GM15510 (cell line): Measurements from ENCODE around the gene RPGRIP1L.

Experiments
- POLR2A ChIP-seq: IDR thresholded peaks from 3 replicates; pipeline ENCODE4 v1.6.1; 2011; ENCODE audit warnings: borderline replicate concordance; ENCODE audit not compliant: insufficient read length; ENCODE audit errors: extremely low read depth

The RPGRIP1L gene

DNA sequence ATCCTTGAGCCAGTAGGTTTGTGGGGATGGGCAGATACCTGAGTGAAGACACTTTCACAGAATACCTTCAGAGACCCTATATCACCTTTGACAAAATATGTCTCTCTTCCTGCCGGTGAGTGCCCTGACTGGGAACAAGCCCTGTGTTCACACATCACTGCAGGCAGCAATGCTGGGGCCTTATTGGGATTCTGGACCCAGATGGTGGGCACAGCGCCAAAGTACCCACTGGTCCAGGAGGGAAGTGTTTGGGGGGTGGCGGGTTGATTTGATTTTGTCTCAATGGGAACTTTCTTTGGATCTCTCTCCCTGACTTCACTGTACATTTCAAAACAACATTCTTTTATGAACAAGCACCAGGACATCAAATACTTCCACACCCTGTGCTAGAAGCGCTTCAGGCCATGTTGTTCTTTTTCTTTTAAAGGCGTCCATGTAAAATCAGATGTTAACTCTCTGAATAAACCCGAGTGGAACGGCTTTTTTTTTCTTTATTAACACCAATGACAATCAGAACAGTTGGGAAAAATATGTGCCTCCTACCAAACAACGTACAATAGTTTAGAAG is 138.3 kb downstream of the RPGRIP1L start:
- no peak for TF ChIP-seq POLR2A

DNA sequence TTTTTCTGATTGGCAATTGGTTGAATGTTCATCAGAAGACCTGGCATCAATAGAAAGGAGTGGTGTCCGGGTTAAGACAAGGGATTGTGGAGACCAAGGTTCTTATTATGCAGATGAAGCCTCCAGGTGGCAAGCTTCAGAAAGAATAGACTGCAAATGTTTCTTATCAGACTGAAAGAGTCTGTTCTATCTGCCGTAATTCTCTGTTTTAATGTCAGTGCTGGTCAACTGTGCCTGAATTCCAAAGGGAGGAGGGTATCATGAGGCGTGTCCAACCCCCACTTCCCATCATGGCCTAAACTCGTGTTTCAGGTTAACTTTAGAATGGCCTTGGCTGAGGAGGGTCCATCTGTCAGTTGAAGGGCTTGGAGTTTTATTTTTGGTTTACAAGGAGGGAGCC is 140.2 kb downstream of the RPGRIP1L start:
- no peak for TF ChIP-seq POLR2A

DNA sequence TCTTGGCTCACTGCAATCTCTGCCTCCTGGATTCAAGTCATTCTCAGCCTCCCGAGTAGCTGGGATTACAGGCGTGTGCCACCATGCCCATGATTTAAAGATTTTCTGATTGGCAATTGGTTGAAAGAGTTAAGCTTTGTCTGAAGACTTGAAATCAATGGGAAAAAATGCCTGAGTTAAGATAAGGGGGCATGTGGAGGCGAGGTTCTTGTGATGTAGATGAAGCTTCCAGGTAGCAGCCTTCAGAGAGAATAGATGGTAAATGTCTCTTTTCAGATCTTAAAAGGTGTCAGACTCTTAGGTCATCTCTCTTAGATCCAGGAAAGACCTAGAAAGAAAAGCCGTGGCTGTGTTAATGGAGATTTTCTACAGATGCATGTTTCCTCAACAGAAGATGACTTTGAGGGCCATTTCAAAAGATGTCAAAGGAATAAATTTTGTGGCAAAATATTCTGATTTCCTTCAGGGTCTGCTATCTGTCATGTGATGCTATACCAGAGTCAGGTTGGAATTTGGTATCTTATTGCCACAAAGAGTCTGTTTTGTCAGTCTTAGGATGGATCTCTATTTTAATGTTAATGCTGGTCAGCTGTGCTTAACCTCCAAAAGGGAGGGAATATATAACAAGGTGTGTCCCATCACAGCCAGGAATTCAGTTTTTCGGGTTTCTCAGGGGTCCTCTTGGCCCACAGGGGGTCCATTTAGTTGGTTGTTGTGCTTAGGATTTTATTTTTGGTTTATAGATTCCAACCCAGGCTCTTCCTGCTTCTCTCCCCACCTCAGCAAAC is 142.4 kb downstream of the RPGRIP1L start:
- TF ChIP-seq POLR2A: no peak

DNA sequence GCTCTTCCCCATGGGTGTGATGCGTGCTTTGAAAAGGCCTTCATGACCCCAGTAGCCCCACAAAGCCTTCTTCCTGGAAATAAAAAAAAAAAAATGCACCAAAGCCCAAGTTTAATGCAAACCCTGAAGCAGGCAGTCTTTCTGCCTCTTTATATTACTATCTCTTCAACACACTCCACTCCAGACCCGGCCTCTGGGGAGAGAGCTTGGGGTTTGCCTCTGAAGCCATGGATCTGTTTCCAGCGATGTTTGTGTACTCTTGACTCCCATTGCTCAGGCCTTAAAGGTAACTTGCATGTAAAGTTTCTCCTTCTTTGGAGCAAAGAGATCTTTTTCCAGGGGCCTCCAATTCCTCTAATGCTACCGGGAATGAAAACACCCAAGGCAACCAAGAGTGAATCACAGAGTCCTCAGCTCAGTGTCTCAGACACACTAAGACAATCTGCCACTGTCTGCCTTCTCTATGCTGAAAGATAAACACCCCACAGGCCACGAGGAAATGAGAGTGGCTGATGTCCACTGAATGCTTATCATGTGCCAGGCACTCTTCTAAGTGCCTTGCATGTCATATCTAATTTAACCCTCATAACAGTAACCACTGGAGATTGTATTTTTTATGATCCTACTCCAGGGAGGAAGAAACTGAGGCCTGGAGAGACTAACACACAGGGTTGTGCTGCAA is 144.2 kb downstream of the RPGRIP1L start:
- TF ChIP-seq POLR2A: no peak

DNA sequence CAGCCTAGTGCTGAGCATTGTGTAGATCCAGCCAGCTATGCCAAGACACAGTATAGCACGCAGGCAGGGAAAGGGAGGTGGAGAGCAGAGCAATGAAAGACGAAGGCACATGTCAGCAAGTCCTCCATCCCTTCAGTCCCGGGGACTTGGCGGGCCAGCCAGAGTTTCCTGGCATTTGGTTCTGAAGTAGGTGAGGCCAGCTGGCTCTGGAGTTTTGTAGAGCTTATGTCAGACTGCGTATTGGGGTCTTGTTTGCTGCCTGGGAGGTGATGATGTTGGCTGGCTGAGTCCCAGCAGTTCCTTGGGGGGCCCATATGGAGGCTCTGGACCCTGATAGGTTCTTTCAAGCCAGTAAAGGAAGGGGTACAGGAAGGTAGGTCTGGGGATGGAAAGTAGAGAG is 144.9 kb downstream of the RPGRIP1L start:
- no peak for TF ChIP-seq POLR2A

DNA sequence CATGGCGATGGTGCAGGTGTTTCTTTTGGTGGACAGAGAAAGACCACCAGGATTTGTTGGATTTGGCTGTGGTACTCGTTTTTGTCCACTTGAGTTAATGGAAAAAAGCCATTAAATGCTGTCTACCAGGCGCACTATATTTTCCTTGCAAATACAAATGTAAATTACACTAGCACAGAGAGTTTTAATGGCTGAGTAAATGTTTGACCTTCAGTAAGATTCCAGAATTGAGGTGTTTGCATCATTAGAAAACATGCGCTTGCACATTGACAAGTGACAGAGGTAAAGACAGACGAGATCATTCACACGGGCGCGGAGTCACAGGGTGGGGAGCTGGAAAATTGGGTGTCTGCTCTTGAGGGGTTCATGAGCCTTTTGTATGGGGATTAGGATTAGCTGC is 147.1 kb downstream of the RPGRIP1L start:
- no peak for TF ChIP-seq POLR2A

DNA sequence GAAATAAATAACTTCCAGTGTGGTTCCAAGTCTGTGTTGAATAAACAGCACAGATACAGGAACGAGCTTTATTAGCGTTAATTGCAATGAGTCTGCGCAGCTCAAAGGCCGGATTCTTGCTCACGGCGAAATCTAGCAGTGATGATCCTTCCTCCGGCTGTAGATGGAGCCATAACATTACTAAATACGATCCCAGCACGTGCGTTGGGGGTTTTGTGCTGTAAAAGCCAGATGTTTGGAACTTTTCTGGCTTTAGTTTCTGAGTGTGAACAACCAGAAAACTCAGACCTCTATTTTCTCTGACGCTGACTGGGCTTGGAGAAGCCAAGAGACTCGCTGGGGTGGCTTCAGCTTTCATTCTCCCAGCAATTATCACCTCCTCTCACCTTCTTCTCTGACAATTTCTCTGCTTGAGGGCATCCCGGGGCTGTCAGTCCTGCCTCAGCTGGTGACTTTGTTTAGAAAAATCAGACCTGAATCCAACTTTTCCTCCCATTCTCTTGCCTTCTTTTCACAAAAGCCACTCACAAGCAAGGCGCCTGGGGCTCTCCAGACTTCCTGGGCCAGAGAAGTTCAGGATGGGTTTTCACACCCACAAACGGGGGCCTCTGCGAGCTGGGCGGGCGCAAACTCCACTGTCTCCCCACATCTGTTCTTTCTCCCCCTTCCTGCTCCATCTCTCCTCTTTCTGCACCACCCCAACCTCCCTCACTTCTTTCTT is 153.5 kb downstream of the RPGRIP1L start:
- no peak for TF ChIP-seq POLR2A
